ENCODE data around the gene CDC25B.

CDC25B gene

DNA sequence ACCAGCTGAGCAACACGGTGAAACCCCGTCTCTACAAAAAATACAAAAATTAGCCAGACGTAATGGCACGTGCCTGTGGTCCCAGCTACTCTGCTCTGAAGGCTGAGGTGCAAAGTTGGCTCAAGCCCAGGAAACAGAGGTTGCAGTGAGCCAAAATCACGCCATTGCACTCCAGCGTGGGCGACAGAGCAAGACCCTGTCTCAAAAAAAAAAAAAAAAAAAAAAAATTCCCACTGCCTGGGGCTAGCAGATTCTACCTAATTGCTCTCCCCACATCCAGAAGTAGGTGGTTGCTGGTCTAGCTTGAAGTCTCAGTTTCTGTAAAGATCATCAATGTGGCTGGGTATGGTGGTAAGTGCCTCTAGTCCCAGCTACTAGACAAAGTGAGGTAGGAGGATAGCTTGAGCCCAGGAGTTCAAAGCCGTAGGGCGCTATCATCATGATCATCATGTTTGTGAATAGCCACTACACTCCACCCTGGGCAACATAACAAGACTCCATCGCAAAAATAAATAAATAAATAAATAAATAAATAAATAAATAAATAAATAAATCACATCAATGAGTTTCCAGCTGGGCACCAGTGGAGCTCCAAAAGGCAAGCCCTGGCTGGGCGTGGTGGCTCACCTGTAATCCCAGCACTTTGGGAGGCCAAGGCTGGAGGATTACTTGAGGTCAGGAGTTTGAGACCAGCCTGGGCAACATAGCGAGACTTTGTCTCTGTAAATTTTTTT is 17.9 kb downstream of the CDC25B start (continued):
- TF ChIP-seq ZNF157 (tag by site-specific recombination; IDR thresholded peaks at IDR 0.05) (no peak), ZNF292 (tag by site-specific recombination; IDR thresholded peaks at IDR 0.05; ENCODE audit: borderline replicate concordance, low read depth) (peak; percentile 81; the same call in 1 of the 2 replicates), ZNF202 (tag by site-specific recombination; IDR thresholded peaks at IDR 0.05; ENCODE audit: borderline replicate concordance) (peak; percentile 95; the same call in 1 of the 2 replicates), ZNF426 (tag by site-specific recombination; IDR thresholded peaks at IDR 0.05) (peak; percentile 97), ZNF571 (tag by site-specific recombination; IDR thresholded peaks at IDR 0.05) (no peak), ZFP3 (tag by site-specific recombination; IDR thresholded peaks at IDR 0.05; ENCODE audit: low read depth) (no peak; the same call in 1 of the 2 replicates)
- TF ChIP-seq, protein P1, sequence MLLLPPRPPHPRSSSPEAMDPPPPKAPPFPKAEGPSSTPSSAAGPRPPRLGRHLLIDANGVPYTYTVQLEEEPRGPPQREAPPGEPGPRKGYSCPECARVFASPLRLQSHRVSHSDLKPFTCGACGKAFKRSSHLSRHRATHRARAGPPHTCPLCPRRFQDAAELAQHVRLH (tag by site-specific recombination; IDR thresholded peaks at IDR 0.05) = 0 out of 2 replicates have a peak, but pooled peaks have one; percentile 41

DNA sequence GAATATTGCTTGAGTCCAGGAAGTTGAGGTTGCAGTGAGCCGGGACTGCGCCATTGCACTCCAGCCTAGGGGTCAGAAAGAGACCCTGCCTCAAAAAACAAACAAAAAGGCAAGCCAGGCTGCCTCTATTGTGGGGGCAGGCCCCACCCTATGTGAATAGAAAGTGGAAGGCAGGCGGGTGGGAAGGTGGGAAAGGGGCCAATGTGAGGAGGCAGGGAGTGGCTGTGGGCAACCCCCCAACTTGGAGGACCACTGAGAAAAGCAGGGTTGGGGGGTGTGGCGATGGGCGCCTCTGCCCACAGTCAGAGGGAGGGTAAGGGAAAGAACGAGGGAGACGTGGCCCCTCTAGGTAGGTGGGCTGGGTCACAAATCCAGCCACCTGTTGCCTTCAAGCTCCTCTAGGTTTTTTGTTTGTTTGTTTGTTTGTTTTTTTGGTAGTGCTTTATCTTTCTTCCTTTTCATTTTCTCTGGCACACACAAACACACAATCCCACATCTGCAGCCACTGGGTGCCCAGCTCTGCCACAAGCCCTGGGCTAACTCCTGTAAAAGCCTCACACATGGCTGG is 18.9 kb downstream of the CDC25B start:
- CTCF ChIA-PET = interaction anchor here (0.5 to 1.9 kb wide), 6 partner anchors 9 to 71 kb away, joined by 3 to 10 read pairs (median 3); no protein-coding TSS in a partner anchor
- H3K27ac ChIP-seq (ENCODE audit: extremely low read depth, low read depth, low read length) = no peak overlapping the region
- POLR2A ChIA-PET = interaction anchor here (0.9 to 4.2 kb wide), 2 partner anchors 10 to 19 kb away, joined by 3 to 26 read pairs; partner anchors contain the start of gene CDC25B
- TF ChIP-seq, protein P2, sequence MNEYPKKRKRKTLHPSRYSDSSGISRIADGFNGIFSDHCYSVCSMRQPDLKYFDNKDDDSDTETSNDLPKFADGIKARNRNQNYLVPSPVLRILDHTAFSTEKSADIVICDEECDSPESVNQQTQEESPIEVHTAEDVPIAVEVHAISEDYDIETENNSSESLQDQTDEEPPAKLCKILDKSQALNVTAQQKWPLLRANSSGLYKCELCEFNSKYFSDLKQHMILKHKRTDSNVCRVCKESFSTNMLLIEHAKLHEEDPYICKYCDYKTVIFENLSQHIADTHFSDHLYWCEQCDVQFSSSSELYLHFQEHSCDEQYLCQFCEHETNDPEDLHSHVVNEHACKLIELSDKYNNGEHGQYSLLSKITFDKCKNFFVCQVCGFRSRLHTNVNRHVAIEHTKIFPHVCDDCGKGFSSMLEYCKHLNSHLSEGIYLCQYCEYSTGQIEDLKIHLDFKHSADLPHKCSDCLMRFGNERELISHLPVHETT (tag by site-specific recombination; IDR thresholded peaks at IDR 0.05) = no peak
- TF ChIP-seq ZNF10 (tag by site-specific recombination; IDR thresholded peaks at IDR 0.05) (no peak), ZNF677 (tag by site-specific recombination; IDR thresholded peaks at IDR 0.05) (no peak), ZNF221 (tag by site-specific recombination; IDR thresholded peaks at IDR 0.05; ENCODE audit: borderline replicate concordance) (no peak), ZNF555 (tag by site-specific recombination; conservative IDR thresholded peaks at IDR 0.05) (no peak), SETDB1 (IDR thresholded peaks at IDR 0.05; ENCODE audit: insufficient read length, low read length) (no peak), ZNF768 (tag by site-specific recombination; IDR thresholded peaks at IDR 0.05) (no peak), HOXC10 (CRISPR knock-in tag; IDR thresholded peaks at IDR 0.05) (no peak), ZNF433 (tag by site-specific recombination; IDR thresholded peaks at IDR 0.05; ENCODE audit: low read depth) (no peak), ZNF248 (tag by site-specific recombination; IDR thresholded peaks at IDR 0.05) (no peak), ZNF24 (tag by site-specific recombination; IDR thresholded peaks at IDR 0.05) (no peak), ZNF391 (tag by site-specific recombination; IDR thresholded peaks at IDR 0.05; ENCODE audit: borderline replicate concordance, low read depth) (no peak), ZNF324 (tag by site-specific recombination; IDR thresholded peaks at IDR 0.05) (no peak), SCRT2 (tag by site-specific recombination; IDR thresholded peaks at IDR 0.05) (peak; percentile 90), ZNF121 (tag by site-specific recombination; IDR thresholded peaks at IDR 0.05) (no peak), SCRT1 (tag by site-specific recombination; IDR thresholded peaks at IDR 0.05; ENCODE audit: borderline replicate concordance) (peak; percentile 60; the same call in 1 of the 2 replicates), ZNF510 (tag by site-specific recombination; IDR thresholded peaks at IDR 0.05; ENCODE audit: insufficient replicate concordance) (no peak), ZNF157 (tag by site-specific recombination; IDR thresholded peaks at IDR 0.05) (no peak), ZNF223 (tag by site-specific recombination; IDR thresholded peaks at IDR 0.05) (no peak)
- TF ChIP-seq, protein P3, sequence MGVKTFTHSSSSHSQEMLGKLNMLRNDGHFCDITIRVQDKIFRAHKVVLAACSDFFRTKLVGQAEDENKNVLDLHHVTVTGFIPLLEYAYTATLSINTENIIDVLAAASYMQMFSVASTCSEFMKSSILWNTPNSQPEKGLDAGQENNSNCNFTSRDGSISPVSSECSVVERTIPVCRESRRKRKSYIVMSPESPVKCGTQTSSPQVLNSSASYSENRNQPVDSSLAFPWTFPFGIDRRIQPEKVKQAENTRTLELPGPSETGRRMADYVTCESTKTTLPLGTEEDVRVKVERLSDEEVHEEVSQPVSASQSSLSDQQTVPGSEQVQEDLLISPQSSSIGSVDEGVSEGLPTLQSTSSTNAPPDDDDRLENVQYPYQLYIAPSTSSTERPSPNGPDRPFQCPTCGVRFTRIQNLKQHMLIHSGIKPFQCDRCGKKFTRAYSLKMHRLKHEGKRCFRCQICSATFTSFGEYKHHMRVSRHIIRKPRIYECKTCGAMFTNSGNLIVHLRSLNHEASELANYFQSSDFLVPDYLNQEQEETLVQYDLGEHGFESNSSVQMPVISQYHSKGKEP (tag by site-specific recombination; IDR thresholded peaks at IDR 0.05) = no peak
- TF ChIP-seq, protein P4, sequence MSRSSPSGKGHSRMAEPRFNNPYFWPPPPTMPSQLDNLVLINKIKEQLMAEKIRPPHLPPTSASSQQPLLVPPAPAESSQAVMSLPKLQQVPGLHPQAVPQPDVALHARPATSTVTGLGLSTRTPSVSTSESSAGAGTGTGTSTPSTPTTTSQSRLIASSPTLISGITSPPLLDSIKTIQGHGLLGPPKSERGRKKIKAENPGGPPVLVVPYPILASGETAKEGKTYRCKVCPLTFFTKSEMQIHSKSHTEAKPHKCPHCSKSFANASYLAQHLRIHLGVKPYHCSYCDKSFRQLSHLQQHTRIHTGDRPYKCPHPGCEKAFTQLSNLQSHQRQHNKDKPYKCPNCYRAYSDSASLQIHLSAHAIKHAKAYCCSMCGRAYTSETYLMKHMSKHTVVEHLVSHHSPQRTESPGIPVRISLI (tag by site-specific recombination; IDR thresholded peaks at IDR 0.05) = no peak
- TF ChIP-seq, protein P5, sequence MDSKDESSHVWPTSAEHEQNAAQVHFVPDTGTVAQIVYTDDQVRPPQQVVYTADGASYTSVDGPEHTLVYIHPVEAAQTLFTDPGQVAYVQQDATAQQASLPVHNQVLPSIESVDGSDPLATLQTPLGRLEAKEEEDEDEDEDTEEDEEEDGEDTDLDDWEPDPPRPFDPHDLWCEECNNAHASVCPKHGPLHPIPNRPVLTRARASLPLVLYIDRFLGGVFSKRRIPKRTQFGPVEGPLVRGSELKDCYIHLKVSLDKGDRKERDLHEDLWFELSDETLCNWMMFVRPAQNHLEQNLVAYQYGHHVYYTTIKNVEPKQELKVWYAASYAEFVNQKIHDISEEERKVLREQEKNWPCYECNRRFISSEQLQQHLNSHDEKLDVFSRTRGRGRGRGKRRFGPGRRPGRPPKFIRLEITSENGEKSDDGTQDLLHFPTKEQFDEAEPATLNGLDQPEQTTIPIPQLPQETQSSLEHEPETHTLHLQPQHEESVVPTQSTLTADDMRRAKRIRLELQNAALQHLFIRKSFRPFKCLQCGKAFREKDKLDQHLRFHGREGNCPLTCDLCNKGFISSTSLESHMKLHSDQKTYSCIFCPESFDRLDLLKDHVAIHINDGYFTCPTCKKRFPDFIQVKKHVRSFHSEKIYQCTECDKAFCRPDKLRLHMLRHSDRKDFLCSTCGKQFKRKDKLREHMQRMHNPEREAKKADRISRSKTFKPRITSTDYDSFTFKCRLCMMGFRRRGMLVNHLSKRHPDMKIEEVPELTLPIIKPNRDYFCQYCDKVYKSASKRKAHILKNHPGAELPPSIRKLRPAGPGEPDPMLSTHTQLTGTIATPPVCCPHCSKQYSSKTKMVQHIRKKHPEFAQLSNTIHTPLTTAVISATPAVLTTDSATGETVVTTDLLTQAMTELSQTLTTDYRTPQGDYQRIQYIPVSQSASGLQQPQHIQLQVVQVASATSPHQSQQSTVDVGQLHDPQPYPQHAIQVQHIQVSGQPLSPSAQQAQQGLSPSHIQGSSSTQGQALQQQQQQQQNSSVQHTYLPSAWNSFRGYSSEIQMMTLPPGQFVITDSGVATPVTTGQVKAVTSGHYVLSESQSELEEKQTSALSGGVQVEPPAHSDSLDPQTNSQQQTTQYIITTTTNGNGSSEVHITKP (tag by site-specific recombination; IDR thresholded peaks at IDR 0.05) = peak; percentile 72

More for the DNA sequence above, 18.9 kb downstream of the CDC25B start:
- H3K36me3 ChIP-seq (ENCODE audit: control insufficient read depth in 2 of 2, insufficient read depth in 1 of 2, low read length in 2 of 2) = no peaks in the 10 kb centered on the region
- no peaks in the 10 kb centered on the region for H3K9me3 ChIP-seq (ENCODE audit: control insufficient read depth, insufficient read depth, low read depth, low read length)
- no peak overlapping the region for H3K4me3 ChIP-seq (ENCODE audit: low read depth, low read length)
- H3K4me1 ChIP-seq (ENCODE audit: control insufficient read depth, insufficient read depth, low read length) = peaks cover 17% of the 10 kb centered on the region

All from HEK293 (cell line).